NCI-H2107 (cell line): ENCODE measurements around the gene GNB5.
"Not testable (repeated sequence)": the region's sequence is repeated elsewhere in the genome, so short reads cannot be mapped to it uniquely, and the experiment has no call there.

ENCODE experiments used
- DNase-seq: peaks from one replicate; lab custom pipeline; 2025; lab: John Stamatoyannopoulos, UW

Gene GNB5

GRCh38 chr15:52191207-52191606, at the start of gene GNB5:
GNB5 (minus strand) TSS chr15:52191392; CDS start chr15:52184676, 6,716 bp downstream.
- DNase-seq, result no peak

GRCh38 chr15:52240166-52240565, 49.0 kb upstream of the GNB5 start:
- no peak for DNase-seq

- DNase-seq, result not testable (repeated sequence)
Observed at GRCh38 chr15:52238989-52239525, 47.9 kb upstream of the GNB5 start.

GRCh38 chr15:52238149-52238548, 47.0 kb upstream of the GNB5 start:
- no peak for DNase-seq

GRCh38 chr15:52236013-52236412, 44.8 kb upstream of the GNB5 start:
- no peak for DNase-seq

GRCh38 chr15:52234596-52235541, 43.7 kb upstream of the GNB5 start:
- DNase-seq, result no peak

- no peak for DNase-seq
Observed at GRCh38 chr15:52233405-52233804, 42.2 kb upstream of the GNB5 start.

GRCh38 chr15:52232327-52232726, 41.1 kb upstream of the GNB5 start:
- no peak for DNase-seq

- DNase-seq, result no peak
Observed at GRCh38 chr15:52230073-52230472, 38.9 kb upstream of the GNB5 start.

GRCh38 chr15:52228921-52229320, 37.7 kb upstream of the GNB5 start:
- peak; percentile 1 for DNase-seq

- peak; percentile 10 for DNase-seq
Observed at GRCh38 chr15:52227456-52227855, 36.3 kb upstream of the GNB5 start.

- DNase-seq, result no peak
Observed at GRCh38 chr15:52225230-52225629, 34.0 kb upstream of the GNB5 start.

GRCh38 chr15:52224211-52224610, 33.0 kb upstream of the GNB5 start:
- DNase-seq, result no peak

GRCh38 chr15:52221730-52222129, 30.5 kb upstream of the GNB5 start:
- no peak for DNase-seq

GRCh38 chr15:52220937-52221660, 29.9 kb upstream of the GNB5 start:
- no peak for DNase-seq

- no peak for DNase-seq
Observed at GRCh38 chr15:52220251-52220650, 29.1 kb upstream of the GNB5 start.

GRCh38 chr15:52218816-52219215, 27.6 kb upstream of the GNB5 start:
- no peak for DNase-seq

- no peak for DNase-seq
Observed at GRCh38 chr15:52218371-52218770, 27.2 kb upstream of the GNB5 start.

GRCh38 chr15:52217186-52217585, 26.0 kb upstream of the GNB5 start:
- DNase-seq, result no peak

GRCh38 chr15:52214553-52214952, 23.4 kb upstream of the GNB5 start:
- DNase-seq, result no peak

GRCh38 chr15:52213206-52213605, 22.0 kb upstream of the GNB5 start:
- DNase-seq, result no peak

GRCh38 chr15:52208306-52208946, 17.2 kb upstream of the GNB5 start:
- peak; percentile 0 for DNase-seq
